Upper lobe of left lung (tissue), 6 donors: Measurements from ENCODE around the gene CDV3. TPM values are rescaled to one million over a fixed set of nuclear protein-coding genes. Genes with fewer than 3 reads are reported as not detected.
A peak's percentile ranks its signal among the peaks of the same experiment; 100 is the strongest.

ENCODE experiments used
- ATAC-seq, 2 donors: fragments of 200-7000 bp; cut with Tn5 transposase; one replicate each; pipeline ENCODE4 v1.9.1; 2022; ENCODE audit warnings: mild to moderate bottlenecking in 2 of 2, moderate library complexity in 2 of 2; ENCODE audit not compliant: low FRiP score in 2 of 2
- DNase-seq, 2 donors: peaks; one replicate each; pipeline ENCODE4 v3.0.0-alpha.2; 2019 to 2020
- H3K27ac ChIP-seq, 4 donors: fragments of 200-600 bp; sonication (generic); one replicate each; pipeline ENCODE4 v1.5.1; 2016 to 2019
- H3K27me3 ChIP-seq, 4 donors: fragments of 200-600 bp; sonication (generic); one replicate each; pipeline ENCODE4 v1.5.1; 2017 to 2019
- H3K36me3 ChIP-seq, 4 donors: fragments of 200-600 bp; sonication (generic); one replicate each; pipeline ENCODE4 v1.5.1; 2016 to 2019
- H3K4me1 ChIP-seq, 4 donors: fragments of 200-600 bp; sonication (generic); one replicate each; pipeline ENCODE4 v1.5.1; 2018 to 2019
- H3K4me3 ChIP-seq, 4 donors: fragments of 200-600 bp; sonication (generic); one replicate each; pipeline ENCODE4 v1.5.1; 2017 to 2019; ENCODE audit warnings: mild to moderate bottlenecking in 2 of 4, moderate library complexity in 1 of 4
- H3K9me3 ChIP-seq, 4 donors: fragments of 200-600 bp; sonication (generic); one replicate each; pipeline ENCODE4 v1.5.1; 2018 to 2019
- CTCF ChIP-seq, 6 experiments: fragments of 450-650 bp in 4 of 6; fragments of 200-600 bp in 2 of 6; sonication (generic) in 2 of 6; IDR thresholded peaks; one replicate each; pipeline ENCODE4 v1.5.1; 2016 to 2019; ENCODE audit warnings: antibody characterized with exemption in 6 of 6
- EP300 ChIP-seq, 4 donors: sonication (generic); formaldehyde crosslinking; IDR thresholded peaks; one replicate each; pipeline ENCODE4 v1.5.1; 2017; ENCODE audit warnings: antibody characterized with exemption in 4 of 4, control low read depth in 2 of 4
- POLR2A ChIP-seq, 4 donors: fragments of 450-650 bp; IDR thresholded peaks; one replicate each; pipeline ENCODE4 v1.5.1; 2016 to 2017; ENCODE audit warnings: antibody characterized with exemption in 4 of 4, mild to moderate bottlenecking in 2 of 4
- POLR2AphosphoS5 ChIP-seq, 2 donors: sonication (generic); formaldehyde crosslinking; IDR thresholded peaks; one replicate each; pipeline ENCODE4 v1.5.1; 2017; ENCODE audit warnings: antibody characterized with exemption in 2 of 2
- WGBS, 2 donors: methylation state at CpG; one replicate each; pipeline ENCODE4 v1.1.5; 2017 to 2018; 5-methylcytosine and 5-hydroxymethylcytosine counted together
- small RNA-seq, 4 donors: library from RNA; depleted of rRNA; stranded (forward); fragments of <200 nt; gene quantifications; one replicate each; pipeline ENCODE3, GENCODE V24; 2016
- total RNA-seq, 6 donors: library from RNA; depleted of rRNA in 4 of 6; stranded (reverse); fragments of >200 nt in 4 of 6; gene quantifications; one replicate each; pipeline versions ENCODE4 v1.1.0 to v1.2.1, GENCODE V29; 2016 to 2021
- donor health status: DM: no; HTN: no; CAD: no; lungs with moderate emphysema.
- donor health status: DM: no; HTN: yes; CAD: no; lungs with severe emphysema.

Gene CDV3
- total RNA-seq, 6 donors from 2014 or later: 58.3 to 181 (median 161) TPM

- H3K27me3 ChIP-seq: no peaks in the 10 kb centered on the region
- H3K4me1 ChIP-seq: no peaks in the 10 kb centered on the region
- H3K4me3 ChIP-seq: no peak overlapping the region
- H3K36me3 ChIP-seq: peaks cover 7 to 90% (median 51%) of the 10 kb centered on the region in 4 donors
- DNase-seq (peak in 1 of 2 donors; percentile 5), ATAC-seq (no peak)
- H3K27ac ChIP-seq: no peak overlapping the region
- WGBS, 2 donors: 94 to 96% methylated on average over 13 of the region's 13 CpGs
- H3K9me3 ChIP-seq: no peaks in the 10 kb centered on the region
- TF ChIP-seq POLR2A (IDR thresholded peaks at IDR 0.05): no peak
- no peak for TF ChIP-seq CTCF (IDR thresholded peaks at IDR 0.05)
- TF ChIP-seq EP300 (IDR thresholded peaks at IDR 0.05): no peak
- TF ChIP-seq POLR2AphosphoS5 (IDR thresholded peaks at IDR 0.05): no peak
Measured at GRCh38 chr3:133620066-133620784, 46.7 kb downstream of the CDV3 start.

DNA sequence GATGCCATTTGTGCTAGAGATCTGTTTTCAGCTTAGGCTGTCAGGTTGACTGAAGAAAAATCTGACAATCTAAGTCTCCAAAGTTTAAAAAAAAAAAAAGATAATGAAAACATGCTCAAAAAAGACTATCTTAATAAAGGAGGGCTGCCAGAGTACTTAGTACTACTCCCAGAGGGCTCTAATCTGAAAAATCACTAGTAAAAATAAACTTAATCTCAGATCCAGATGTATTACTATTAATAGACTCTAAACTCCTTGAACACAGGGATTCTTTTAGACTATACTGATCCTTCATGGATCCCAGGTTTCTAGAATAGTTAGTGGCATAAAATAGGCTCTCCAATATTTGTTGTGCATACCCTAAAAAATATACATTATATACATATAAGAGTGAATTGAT lies 54.3 kb downstream of the CDV3 start:
- H3K4me3 ChIP-seq: no peak overlapping the region
- no peaks in the 10 kb centered on the region for H3K9me3 ChIP-seq
- H3K27ac ChIP-seq: no peak overlapping the region
- H3K27me3 ChIP-seq: no peaks in the 10 kb centered on the region
- H3K36me3 ChIP-seq: peaks cover under 1 to 86% (median 52%) of the 10 kb centered on the region in 4 donors
- no peaks in the 10 kb centered on the region for H3K4me1 ChIP-seq
- no peak for ATAC-seq
- TF ChIP-seq EP300 (IDR thresholded peaks at IDR 0.05) (no peak), POLR2A (IDR thresholded peaks at IDR 0.05) (no peak), POLR2AphosphoS5 (IDR thresholded peaks at IDR 0.05) (no peak), CTCF (IDR thresholded peaks at IDR 0.05) (no peak)
- no peak for DNase-seq

- H3K27me3 ChIP-seq: no peaks in the 10 kb centered on the region
- no peaks in the 10 kb centered on the region for H3K4me1 ChIP-seq
- 88 to 95% methylated on average over 2 of the region's 2 CpGs for WGBS, 2 donors
- peaks cover 3 to 83% (median 52%) of the 10 kb centered on the region in 4 donors for H3K36me3 ChIP-seq
- no peak overlapping the region for H3K4me3 ChIP-seq
- no peak for TF ChIP-seq EP300 (IDR thresholded peaks at IDR 0.05)
- no peak for TF ChIP-seq POLR2A (IDR thresholded peaks at IDR 0.05)
- no peak for TF ChIP-seq POLR2AphosphoS5 (IDR thresholded peaks at IDR 0.05)
- TF ChIP-seq CTCF (IDR thresholded peaks at IDR 0.05): no peak
- H3K9me3 ChIP-seq: no peaks in the 10 kb centered on the region
- no peak overlapping the region for H3K27ac ChIP-seq
- DNase-seq (no peak), ATAC-seq (no peak)
Measured at GRCh38 chr3:133629146-133629545, 55.7 kb downstream of the CDV3 start.

DNA sequence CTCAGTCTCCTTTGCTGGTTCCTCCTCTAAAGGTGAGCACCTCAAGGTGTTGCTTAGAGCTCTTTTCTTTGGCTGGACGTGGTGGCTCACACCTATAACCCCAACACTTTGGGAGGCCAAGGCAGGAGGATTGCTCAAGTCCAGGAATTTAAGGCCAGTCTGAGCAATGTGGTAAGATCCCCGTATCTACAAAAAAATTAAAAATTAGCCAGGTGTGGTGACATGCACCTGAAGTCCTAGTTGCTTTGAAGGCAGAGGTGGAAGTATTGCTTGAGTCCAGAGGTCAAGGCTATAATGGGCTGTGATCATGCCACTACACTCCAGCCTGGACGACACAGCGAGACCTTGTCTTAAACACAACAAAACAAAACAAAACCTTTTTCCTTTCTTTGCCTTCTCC lies 60.0 kb downstream of the CDV3 start:
- H3K36me3 ChIP-seq: peaks cover 5 to 67% (median 47%) of the 10 kb centered on the region in 4 donors

More for the DNA sequence above, 60.0 kb downstream of the CDV3 start:
- DNase-seq (no peak), ATAC-seq (no peak)
- no peak overlapping the region for H3K4me3 ChIP-seq
- H3K4me1 ChIP-seq: no peaks in the 10 kb centered on the region
- H3K27ac ChIP-seq: no peak overlapping the region
- WGBS, 2 donors: 97 to 100% methylated on average over 4 of the region's 4 CpGs
- no peaks in the 10 kb centered on the region for H3K9me3 ChIP-seq
- TF ChIP-seq CTCF (IDR thresholded peaks at IDR 0.05) (no peak), EP300 (IDR thresholded peaks at IDR 0.05) (no peak), POLR2AphosphoS5 (IDR thresholded peaks at IDR 0.05) (no peak), POLR2A (IDR thresholded peaks at IDR 0.05) (no peak)
- no peaks in the 10 kb centered on the region for H3K27me3 ChIP-seq

Small RNA genes within 50 kb of the gene (small RNA-seq; reads per million reads assigned to genes)
- 0 to 1.4 (median 0) reads per million in 4 donors for gene AC022296.2
- 0 reads per million in 4 donors for gene RF00438

Other genes with a start within 250 kb of the CDV3 start
- under 1 TPM in 1 of 6 donors, not detected in 5; 0.69 TPM for gene BFSP2, start 173.6 kb upstream of the CDV3 start, total RNA-seq
- gene TOPBP1, start 88.3 kb downstream of the CDV3 start, total RNA-seq: 10 to 100 TPM; 16.4 to 46.8 (median 22.4) TPM
- gene TF, start 172.7 kb downstream of the CDV3 start, total RNA-seq: 10 to 100 TPM in 2 of 6 donors, 1 to 10 TPM in 3, under 1 TPM in 1; 0.61 to 15.5 (median 3.7) TPM
- 10 to 100 TPM in 5 of 6 donors, 1 to 10 TPM in 1; 7.3 to 73.8 (median 34.2) TPM for gene SRPRB, start 232.1 kb downstream of the CDV3 start, total RNA-seq